Left cardiac atrium (tissue), 4 donors: ENCODE measurements around the gene SMG5. TPM values are rescaled to one million over a fixed set of nuclear protein-coding genes. Genes with fewer than 3 reads are reported as not detected.

Source experiments
- ATAC-seq, 2 donors: fragments of 200-7000 bp; cut with Tn5 transposase; one replicate each; pipeline ENCODE4 v1.9.1; 2020; ENCODE audit warnings: mild to moderate bottlenecking in 2 of 2, moderate library complexity in 2 of 2
- DNase-seq: peaks from one replicate; pipeline ENCODE4 v3.0.0-alpha.2; 2020
- intact Hi-C, 2 donors: fragments of 100-400 bp; cut with DNase I; formaldehyde crosslinking; loops; one replicate each; pipeline versions ENCODE4 v1.14.1 to v1.15.1; 2022 to 2023
- total RNA-seq, 2 donors: library from RNA; stranded (reverse); fragmentation: NEBNext Ultra II Directional; extraction: Animal tissue kit (Norgen Biotek cat#: 25700); gene quantifications; one replicate each; pipeline ENCODE4 v1.2.1, GENCODE V29; 2021
- donor health status: DM: no; HTN: yes; CAD: no.
- donor health status: DM: no; HTN: yes; CAD: no; lungs with severe emphysema.
- donor health status: DM: yes; HTN: yes; CAD: no.
- donor health status: Dilated cardiomyopathy.

Gene SMG5
- total RNA-seq, 2 donors from 2014 or later: 65.9 to 66.4 TPM

- intact Hi-C loops: no loop called here
- no peak for ATAC-seq
Observed at GRCh38 chr1:156284757-156285156, 2.1 kb upstream of the SMG5 start.

GRCh38 chr1:156284112-156284511 is 1.5 kb upstream of the SMG5 start, which contains the start of gene TMEM79:
Gene TMEM79 (plus strand): TSS chr1:156284325. CDS start chr1:156285227, 902 bp downstream.
- DNase-seq: no peak
- no peak for ATAC-seq
- intact Hi-C loops: no loop called here

More at GRCh38 chr1:156284757-156285156, 2.1 kb upstream of the SMG5 start:
- no peak for DNase-seq

- ATAC-seq: no peak
- intact Hi-C loops: no loop called here
- no peak for DNase-seq
Observed at GRCh38 chr1:156283521-156283920, 896 bp upstream of the SMG5 start.

- DNase-seq: peak; percentile 42
- peak; percentile 0 to 13 for ATAC-seq
- intact Hi-C loops: no loop called here
Observed at GRCh38 chr1:156281693-156282478, 739 bp downstream of the SMG5 start.

- DNase-seq (peak; percentile 74), ATAC-seq (peak; percentile 72 to 84)
- intact Hi-C loops: no loop called here
Observed at GRCh38 chr1:156281281-156281680, 1.3 kb downstream of the SMG5 start.

GRCh38 chr1:156279837-156280236 is 2.8 kb downstream of the SMG5 start:
- ATAC-seq (no peak), DNase-seq (no peak)
- intact Hi-C loops: no loop called here

- DNase-seq (no peak), ATAC-seq (no peak)
- intact Hi-C loops: no loop called here
Observed at GRCh38 chr1:156276966-156277381, 5.7 kb downstream of the SMG5 start.

GRCh38 chr1:156276532-156276931 is 6.1 kb downstream of the SMG5 start:
- no peak for ATAC-seq
- intact Hi-C loops: no loop called here

GRCh38 chr1:156270314-156270713 is 12.3 kb downstream of the SMG5 start:
- no peak for ATAC-seq
- DNase-seq: no peak
- intact Hi-C loops: no loop called here

More at GRCh38 chr1:156276532-156276931, 6.1 kb downstream of the SMG5 start:
- DNase-seq: no peak

GRCh38 chr1:156268336-156268735 is 14.3 kb downstream of the SMG5 start:
- intact Hi-C loops: no loop called here
- no peak for ATAC-seq
- DNase-seq: no peak

GRCh38 chr1:156266051-156266450 is 16.6 kb downstream of the SMG5 start:
- ATAC-seq: peak in 1 of 2 donors; percentile 33
- intact Hi-C loops: no loop called here

GRCh38 chr1:156263288-156263655 is 19.4 kb downstream of the SMG5 start:
- intact Hi-C loops: no loop called here
- no peak for ATAC-seq
- no peak for DNase-seq

More at GRCh38 chr1:156266051-156266450, 16.6 kb downstream of the SMG5 start:
- no peak for DNase-seq

GRCh38 chr1:156262461-156263287 is 20.0 kb downstream of the SMG5 start:
- ATAC-seq (peak in 1 of 2 donors; percentile 56), DNase-seq (no peak)
- intact Hi-C loops: no loop called here

GRCh38 chr1:156260896-156261295 is 21.7 kb downstream of the SMG5 start:
- DNase-seq: no peak
- intact Hi-C loops: no loop called here
- ATAC-seq: no peak

GRCh38 chr1:156259805-156260204 is 22.8 kb downstream of the SMG5 start:
- ATAC-seq: no peak
- no peak for DNase-seq
- intact Hi-C loops: loop anchor here (10.0 kb wide), 2 partner anchors 55 to 65 kb away; no protein-coding TSS in a partner anchor

GRCh38 chr1:156258859-156259258 is 23.8 kb downstream of the SMG5 start:
- intact Hi-C loops: loop anchor here (10.0 kb wide), 2 partner anchors 56 to 66 kb away; no protein-coding TSS in a partner anchor
- no peak for DNase-seq
- no peak for ATAC-seq

GRCh38 chr1:156257711-156258110 is 24.9 kb downstream of the SMG5 start:
- DNase-seq (no peak), ATAC-seq (no peak)
- intact Hi-C loops: loop anchor here (10.0 kb wide), 2 partner anchors 57 to 67 kb away; no protein-coding TSS in a partner anchor

GRCh38 chr1:156253634-156254033 is 29.0 kb downstream of the SMG5 start:
- DNase-seq: no peak
- intact Hi-C loops: loop anchor here (10.0 kb wide), 2 partner anchors 61 to 71 kb away; no protein-coding TSS in a partner anchor
- ATAC-seq: no peak

GRCh38 chr1:156251527-156251926 is 31.1 kb downstream of the SMG5 start:
- ATAC-seq (peak in 1 of 2 donors; percentile 41), DNase-seq (no peak)
- intact Hi-C loops: loop anchor here (10.0 kb wide), 2 partner anchors 63 to 73 kb away; no protein-coding TSS in a partner anchor

- intact Hi-C loops: no loop called here
- DNase-seq (no peak), ATAC-seq (no peak)
Observed at GRCh38 chr1:156249593-156249992, 33.0 kb downstream of the SMG5 start.
